ENCODE measurements around the gene BCAR3. TPM values are rescaled to one million over a fixed set of nuclear protein-coding genes. Genes with fewer than 3 reads are reported as not detected.

Gene BCAR3
- total and polyA plus RNA-seq, 2 of the 4 experiments (the other 2 are of a cell fraction), result 41.4 to 46.4 TPM

GRCh38 chr1:93722081-93723031 is 40.7 kb upstream of the BCAR3 start (continued):
- TF ChIP-seq FOS (IDR thresholded peaks at IDR 0.05; ENCODE audit: low read depth, low read length) (no peak), SMC3 (IDR thresholded peaks at IDR 0.05; ENCODE audit: low read depth, low read length) (no peak)

GRCh38 chr1:93720956-93721626 is 39.5 kb upstream of the BCAR3 start:
- Histone ChIP-seq H3K9me3 (ENCODE audit: control insufficient read depth, insufficient read depth, low read length) (peaks cover 7% of the 10 kb centered on the region; the same call in 1 of the 2 replicates), H2BK15ac (ENCODE audit: low read depth, low read length) (no peak overlapping the region), H4K8ac (ENCODE audit: low read depth in 2 of 2, low read length in 2 of 2) (no peak overlapping the region), H3K4me3 (ENCODE audit: insufficient read depth, low read depth, low read length) (no peak overlapping the region), H3K56ac (ENCODE audit: extremely low read depth, insufficient read depth, low read length) (no peak overlapping the region), H3K79me1 (ENCODE audit: low read depth in 1 of 2, low read length in 2 of 2) (no peaks in the 10 kb centered on the region), H3K4me2 (ENCODE audit: low read depth, low read length) (no peak overlapping the region), H3K9me1 (ENCODE audit: insufficient read depth, low read length) (peaks cover 19% of the 10 kb centered on the region), H3K18ac (ENCODE audit: low read depth, low read length) (no peak overlapping the region), H3K27me3 (ENCODE audit: control insufficient read depth, insufficient read depth, low read length) (no peaks in the 10 kb centered on the region), H2AK9ac (replicated peaks; ENCODE audit: low read depth, low read length, poor library complexity) (no peak overlapping the region), H2AK5ac (ENCODE audit: low read depth, low read length) (no peak overlapping the region), H2AFZ (replicated peaks; ENCODE audit: low read length, poor library complexity) (no peak overlapping the region), H4K20me1 (ENCODE audit: insufficient read depth, low read length) (no peaks in the 10 kb centered on the region), H3K4ac (ENCODE audit: low read depth, low read length) (no peak overlapping the region), H3K36me3 (ENCODE audit: control insufficient read depth, insufficient read depth, low read length) (no peaks in the 10 kb centered on the region), H2BK5ac (ENCODE audit: low read depth, low read length, poor library complexity, severe bottlenecking) (no peak overlapping the region), H4K5ac (ENCODE audit: low read depth, low read length) (no peak overlapping the region), H4K91ac (ENCODE audit: insufficient read depth, low read depth, low read length) (no peak overlapping the region), H3K14ac (replicated peaks; ENCODE audit: low read depth, low read length) (no peak overlapping the region), H3K9ac (ENCODE audit: low read depth, low read length) (no peak overlapping the region), H2BK20ac (ENCODE audit: low read depth, low read length) (no peak overlapping the region), H3K27ac (ENCODE audit: insufficient read depth, low read length) (no peak overlapping the region), H3K4me1 (ENCODE audit: control insufficient read depth, insufficient read depth, low read length) (peaks cover 7% of the 10 kb centered on the region), H2BK120ac (ENCODE audit: low read depth, low read length) (no peak overlapping the region; the same call in 1 of the 2 replicates), H3K23ac (ENCODE audit: low read depth, low read length) (no peak overlapping the region)
- BruUV-seq (replicated peaks), result no TSS peak
- TF ChIP-seq BHLHE40 (IDR thresholded peaks at IDR 0.05; ENCODE audit: low read depth, low read length) (no peak), MXI1 (IDR thresholded peaks at IDR 0.05; ENCODE audit: borderline replicate concordance, low read depth, low read length) (no peak), RFX5 (IDR thresholded peaks at IDR 0.05; ENCODE audit: low read depth, low read length) (no peak)
- dilution Hi-C loops (cut with HindIII; ENCODE audit: low sequenced_read_pairs, unreplicated experiment), result no loop called here
- CTCF ChIA-PET, result no interaction called here
- 98% methylated on average over 5 of the region's 7 CpGs; no CpG with 5 or more reads in 1 of the 2 experiments for WGBS, 2 experiments (ENCODE audit: extremely low coverage in 2 of 2, insufficient read length in 1 of 2)
- POLR2A ChIA-PET (ENCODE audit: unreplicated experiment), result no interaction called here
- ATAC-seq (ENCODE audit: low read depth) (no peak), DNase-seq (no peak)
- in situ Hi-C loops (cut with MboI; ENCODE audit: low sequenced_read_pairs), result no loop called here
- intact Hi-C loops (cut with micrococcal nuclease), result no loop called here

All from IMR-90 (cell line).